ENCODE data around the gene ALAD. TPM values are rescaled to one million over a fixed set of nuclear protein-coding genes. Genes with fewer than 3 reads are reported as not detected.

The ALAD gene
- total RNA-seq, 3 donors from 2014 or later, result 17.9 to 18.4 (median 18.2) TPM

Other genes starting within 250 kb of the ALAD start
- 10 to 100 TPM; 23.8 to 25.9 (median 24.2) TPM for gene FKBP15, start 180.0 kb downstream of the ALAD start, total RNA-seq
- gene SLC31A1, start 179.7 kb downstream of the ALAD start, total RNA-seq, result 10 to 100 TPM in 2 of 3 donors, 1 to 10 TPM in 1; 9.8 to 14.5 (median 14.2) TPM
- gene CDC26, start 125.7 kb downstream of the ALAD start, total RNA-seq, result 10 to 100 TPM; 53.7 to 64.8 (median 60.3) TPM
- 10 to 100 TPM; 63.8 to 70.8 (median 65.1) TPM for gene PRPF4, start 125.6 kb downstream of the ALAD start, total RNA-seq
- gene RNF183, start 97.9 kb downstream of the ALAD start, total RNA-seq, result under 1 TPM in 1 of 3 donors, not detected in 2; 0.37 TPM
- 1 to 10 TPM in 1 of 3 donors, under 1 TPM in 2; 0.48 to 1.4 (median 0.73) TPM for gene WDR31, start 61.0 kb downstream of the ALAD start, total RNA-seq
- gene BSPRY, start 51.7 kb downstream of the ALAD start, total RNA-seq, result 1 to 10 TPM in 1 of 3 donors, under 1 TPM in 2; 0.60 to 1.8 (median 0.87) TPM
- gene HDHD3, start 24.3 kb downstream of the ALAD start, total RNA-seq, result 10 to 100 TPM in 2 of 3 donors, 1 to 10 TPM in 1; 7.1 to 14.4 (median 12.7) TPM
- gene POLE3, start 9.4 kb upstream of the ALAD start, total RNA-seq, result 100 to 1,000 TPM in 2 of 3 donors, 10 to 100 TPM in 1; 97.5 to 111 (median 106) TPM
- 1 to 10 TPM in 2 of 3 donors, under 1 TPM in 1; 0.57 to 1.4 (median 1.1) TPM for gene C9orf43, start 9.5 kb upstream of the ALAD start, total RNA-seq
- 10 to 100 TPM; 51.4 to 65.9 (median 63.5) TPM for gene RGS3, start 62.4 kb upstream of the ALAD start, total RNA-seq

All from activated T-cell treated with anti-CD3 and anti-CD28 coated beads, Interleukin-2, amount 50 U/mL, for 4 hours (primary cell).